Endothelial cell of umbilical vein (primary cell): ENCODE measurements around the gene SH3PXD2A. TPM values are rescaled to one million over a fixed set of nuclear protein-coding genes. Genes with fewer than 3 reads are reported as not detected.

Source experiments
- BruUV-seq: library from RNA; stranded (reverse); fragments of 400-500 nt; replicated peaks from 2 replicates; lab custom pipeline; 2021; lab: Mats Ljungman, UMichigan
- CTCF ChIA-PET: fragments of 300-600, 350-600 bp; sonication (Branson Sonifier 250); formaldehyde crosslinking; loops from one replicate; lab custom pipeline; 2021; ENCODE audit warnings: antibody characterized with exemption, inconsistent platforms; lab: Charles Lee
- POLR2A ChIA-PET: fragments of 300-600, 350-600 bp; sonication (Branson Sonifier 250); formaldehyde crosslinking; loops from one replicate; lab custom pipeline; 2021; ENCODE audit warnings: antibody characterized with exemption, inconsistent platforms; lab: Charles Lee
- DNase-seq: peaks from one replicate; pipeline ENCODE4 v3.0.0-alpha.2; 2011; ENCODE audit warnings: low read depth, low spot score
- FAIRE-seq: peaks from 2 replicates; lab custom pipeline; 2011; peaks lifted over from hg19 to GRCh38; lab: Jason Lieb, UNC
- H2AFZ ChIP-seq: 2 replicates; pipeline ENCODE4 v1.6.0; 2012; ENCODE audit warnings: low read depth, low read length, control low read depth, inconsistent platforms
- H3K27ac ChIP-seq: 2 replicates; pipeline ENCODE4 v1.5.1; 2011; ENCODE audit warnings: low read depth, mild to moderate bottlenecking, control low read depth, low read length, moderate library complexity; ENCODE audit not compliant: insufficient read depth
- H3K27me3 ChIP-seq, 2 experiments: 2 replicates each; pipeline versions ENCODE4 v1.6.0 to v1.6.1; 2011; ENCODE audit warnings: low read length in 2 of 2, mixed read lengths in 1 of 2; ENCODE audit not compliant: control insufficient read depth in 2 of 2, insufficient read depth in 2 of 2
- H3K36me3 ChIP-seq, 2 experiments: 2 replicates in 1 of 2; 3 replicates in 1 of 2; pipeline ENCODE4 v1.5.1; 2011; ENCODE audit warnings: low read length in 2 of 2, mild to moderate bottlenecking in 1 of 2, moderate library complexity in 1 of 2; ENCODE audit not compliant: control insufficient read depth in 2 of 2, insufficient read depth in 2 of 2; ENCODE audit errors: extremely low read depth in 1 of 2
- H3K4me1 ChIP-seq: 3 replicates; pipeline ENCODE4 v1.5.1; 2011; ENCODE audit warnings: mild to moderate bottlenecking, low read length; ENCODE audit not compliant: control insufficient read depth, insufficient read depth; ENCODE audit errors: extremely low read depth
- H3K4me2 ChIP-seq: 2 replicates; pipeline ENCODE4 v1.6.1; 2011; ENCODE audit warnings: low read length, control low read depth, mixed read lengths; ENCODE audit not compliant: insufficient read depth
- H3K4me3 ChIP-seq, 3 experiments: fragments of 200-600 bp in 1 of 3; sonication (generic), shearing (Covaris generic) in 1 of 3; replicated peaks in 1 of 3; 2 replicates each; pipeline ENCODE4 v1.5.1; 2011 to 2016; ENCODE audit warnings: control low read depth in 3 of 3, low read length in 3 of 3, mild to moderate bottlenecking in 2 of 3, inconsistent platforms in 1 of 3, low read depth in 1 of 3, moderate library complexity in 1 of 3; ENCODE audit not compliant: insufficient read depth in 1 of 3
- H3K79me2 ChIP-seq: 2 replicates; pipeline ENCODE4 v1.6.0; 2012; ENCODE audit warnings: low read length, inconsistent platforms; ENCODE audit not compliant: control insufficient read depth, insufficient read depth
- H3K9ac ChIP-seq: replicated peaks from 2 replicates; pipeline ENCODE3; 2011; ENCODE audit warnings: low read length, control low read depth; ENCODE audit not compliant: insufficient read depth; ENCODE audit errors: extremely low read depth
- H3K9me1 ChIP-seq: replicated peaks from 3 replicates; pipeline ENCODE4 v1.6.0; 2011; ENCODE audit warnings: mild to moderate bottlenecking, low read length; ENCODE audit not compliant: control insufficient read depth, insufficient read depth; ENCODE audit errors: extremely low read depth
- H3K9me3 ChIP-seq: replicated peaks from 2 replicates; pipeline ENCODE4 v1.5.1; 2012; ENCODE audit warnings: low read length, inconsistent platforms; ENCODE audit not compliant: control insufficient read depth, insufficient read depth
- H4K20me1 ChIP-seq: replicated peaks from 2 replicates; pipeline ENCODE3; 2011; ENCODE audit warnings: mild to moderate bottlenecking, low read length; ENCODE audit not compliant: control insufficient read depth, insufficient read depth; ENCODE audit errors: extremely low read depth
- EZH2 ChIP-seq: IDR thresholded peaks from 2 replicates; pipeline ENCODE4 v1.6.1; 2012; ENCODE audit warnings: borderline replicate concordance, low read depth, mild to moderate bottlenecking, moderate library complexity, low read length, inconsistent platforms; ENCODE audit not compliant: severe bottlenecking
- FOS ChIP-seq: IDR thresholded peaks from 2 replicates; pipeline ENCODE4 v1.6.1; 2011; ENCODE audit warnings: mild to moderate bottlenecking, low read length, moderate library complexity, borderline replicate concordance; ENCODE audit not compliant: insufficient read depth
- JUN ChIP-seq: IDR thresholded peaks from 2 replicates; pipeline ENCODE4 v1.6.1; 2011; ENCODE audit warnings: borderline replicate concordance, low read depth; ENCODE audit not compliant: insufficient read length, insufficient read depth
- MYC ChIP-seq: IDR thresholded peaks from one replicate; pipeline ENCODE4 v1.6.1; 2011; ENCODE audit warnings: mild to moderate bottlenecking, low read depth, low read length
- POLR2A ChIP-seq: IDR thresholded peaks from 2 replicates; pipeline ENCODE4 v1.6.1; 2012; ENCODE audit warnings: low read depth, mild to moderate bottlenecking, control low read depth, low read length
- dilution Hi-C: fragments of 300-500 bp; cut with MboI; formaldehyde crosslinking; loops from one replicate; pipeline ENCODE4 v1.15.0; 2019; ENCODE audit warnings: low sequenced_read_pairs; ENCODE audit not compliant: extremely low pct_ligation_motif_present
- intact Hi-C: fragments of 100-400 bp; cut with micrococcal nuclease; formaldehyde crosslinking; loops from one replicate; pipeline ENCODE4 v1.10.0; 2022
- polyA plus RNA-seq, 4 experiments: library from polyadenylated mRNA; depleted of rRNA in 3 of 4; stranded (reverse) in 3 of 4; unstranded in 1 of 4; fragments of >200 nt; gene quantifications; 2 replicates each; pipeline versions ENCODE4 v1.2.1 to v1.2.3, GENCODE V29; 2011 to 2012; ENCODE audit warnings: missing spikeins in 1 of 4
- total RNA-seq: library from RNA; stranded (reverse); gene quantifications from 2 replicates; pipeline ENCODE4 v1.2.3, GENCODE V29; 2021
- TF ChIP-seq, protein P1 (sequence below): IDR thresholded peaks from 2 replicates; pipeline ENCODE4 v1.6.1; 2011; ENCODE audit not compliant: insufficient read depth, insufficient read length
- TF ChIP-seq, protein P2 (sequence below), 2 donors: IDR thresholded peaks; 1 replicate in 1 of 2; 2 replicates in 1 of 2; pipeline ENCODE4 v1.5.1; 2011; ENCODE audit warnings: low read length in 2 of 2, mild to moderate bottlenecking in 2 of 2, moderate library complexity in 2 of 2, control low read depth in 1 of 2, inconsistent platforms in 1 of 2, low read depth in 1 of 2; ENCODE audit not compliant: insufficient read depth in 1 of 2; ENCODE audit errors: extremely low read depth in 1 of 2

Gene SH3PXD2A
- total and polyA plus RNA-seq, 2 donors (not counting 3 experiments of a cell fraction or from before 2014, with no cell fraction given), result 1.4 to 5.1 TPM

DNA sequence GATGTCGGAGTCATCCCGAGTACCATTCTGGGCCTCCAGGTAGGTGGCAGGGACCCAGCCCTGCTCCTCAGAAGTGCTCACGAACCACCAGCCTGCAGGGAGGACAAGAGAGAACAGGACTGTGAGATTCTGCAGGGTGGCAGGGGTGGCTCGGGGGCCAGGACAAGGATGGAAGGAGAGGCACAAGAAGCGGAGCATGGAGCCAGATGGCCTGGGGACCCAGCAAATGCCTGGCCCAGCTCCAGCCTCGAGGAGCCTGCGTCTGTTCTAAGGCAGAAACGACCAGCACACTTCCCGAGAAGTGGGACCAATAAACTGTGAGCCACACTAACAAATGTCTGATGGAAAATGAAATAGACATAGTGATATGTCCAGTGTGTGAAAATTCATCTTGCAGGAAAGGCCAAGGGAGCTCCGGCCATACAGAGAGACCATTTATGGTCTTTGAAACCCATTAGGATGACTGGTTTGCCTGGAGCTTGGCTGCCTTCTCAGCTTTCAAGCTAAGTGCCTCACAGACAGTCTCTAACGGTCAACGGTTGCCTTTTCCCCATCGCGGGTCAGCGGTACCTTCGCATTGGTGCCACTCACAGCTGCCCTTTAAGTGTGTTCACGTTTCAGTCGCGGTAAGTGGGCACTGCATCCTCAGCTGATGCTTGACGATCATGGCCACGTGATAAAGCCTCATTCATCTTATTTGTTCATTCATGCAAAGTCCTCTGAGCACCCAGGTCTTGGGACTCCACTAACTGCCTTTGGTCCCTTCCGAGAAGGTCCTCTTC, 228.1 kb downstream of the SH3PXD2A start:
- Histone ChIP-seq H3K4me1 (no peaks in the 10 kb centered on the region), H3K4me2 (no peak overlapping the region), H3K27ac (no peak overlapping the region), H3K4me3 (no peak overlapping the region), H2AFZ (no peak overlapping the region), H3K9me1 (no peaks in the 10 kb centered on the region), H3K27me3 (no peaks in the 10 kb centered on the region), H3K9ac (no peak overlapping the region), H4K20me1 (no peaks in the 10 kb centered on the region), H3K9me3 (no peaks in the 10 kb centered on the region), H3K36me3 (no peaks in the 10 kb centered on the region), H3K79me2 (no peaks in the 10 kb centered on the region)
- intact Hi-C loops (no loop called here), dilution Hi-C loops (no loop called here)
- POLR2A ChIA-PET, result no interaction called here
- DNase-seq, result no peak
- no peak for TF ChIP-seq MYC
- no peak for TF ChIP-seq JUN
- no peak for TF ChIP-seq POLR2A
- TF ChIP-seq, protein P1, sequence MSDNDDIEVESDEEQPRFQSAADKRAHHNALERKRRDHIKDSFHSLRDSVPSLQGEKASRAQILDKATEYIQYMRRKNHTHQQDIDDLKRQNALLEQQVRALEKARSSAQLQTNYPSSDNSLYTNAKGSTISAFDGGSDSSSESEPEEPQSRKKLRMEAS, result no peak
- TF ChIP-seq FOS, result no peak
- no peak for TF ChIP-seq EZH2
- TF ChIP-seq, protein P2, sequence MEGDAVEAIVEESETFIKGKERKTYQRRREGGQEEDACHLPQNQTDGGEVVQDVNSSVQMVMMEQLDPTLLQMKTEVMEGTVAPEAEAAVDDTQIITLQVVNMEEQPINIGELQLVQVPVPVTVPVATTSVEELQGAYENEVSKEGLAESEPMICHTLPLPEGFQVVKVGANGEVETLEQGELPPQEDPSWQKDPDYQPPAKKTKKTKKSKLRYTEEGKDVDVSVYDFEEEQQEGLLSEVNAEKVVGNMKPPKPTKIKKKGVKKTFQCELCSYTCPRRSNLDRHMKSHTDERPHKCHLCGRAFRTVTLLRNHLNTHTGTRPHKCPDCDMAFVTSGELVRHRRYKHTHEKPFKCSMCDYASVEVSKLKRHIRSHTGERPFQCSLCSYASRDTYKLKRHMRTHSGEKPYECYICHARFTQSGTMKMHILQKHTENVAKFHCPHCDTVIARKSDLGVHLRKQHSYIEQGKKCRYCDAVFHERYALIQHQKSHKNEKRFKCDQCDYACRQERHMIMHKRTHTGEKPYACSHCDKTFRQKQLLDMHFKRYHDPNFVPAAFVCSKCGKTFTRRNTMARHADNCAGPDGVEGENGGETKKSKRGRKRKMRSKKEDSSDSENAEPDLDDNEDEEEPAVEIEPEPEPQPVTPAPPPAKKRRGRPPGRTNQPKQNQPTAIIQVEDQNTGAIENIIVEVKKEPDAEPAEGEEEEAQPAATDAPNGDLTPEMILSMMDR (IDR thresholded peaks at IDR 0.05; ENCODE audit: extremely low read depth in 1 of 2, insufficient read depth in 1 of 2, low read depth in 1 of 2, low read length in 2 of 2), result no peak
- CTCF ChIA-PET, result interaction anchor here (0.9 to 2.0 kb wide), 2 partner anchors 9 to 59 kb away, joined by 4 to 5 read pairs; no protein-coding TSS in a partner anchor
- no TSS peak for BruUV-seq
- FAIRE-seq, result no peak
